Stimulated activated CD8-positive, alpha-beta memory T cell treated with anti-CD3 and anti-CD28 coated beads, Interleukin-15, amount 100 ng/mL, for 1 hour (primary cell): Measurements from ENCODE around the gene KCTD21.

ENCODE experiments used
- DNase-seq: peaks from one replicate; pipeline ENCODE4 v3.0.0-alpha.2; 2020; ENCODE audit warnings: low read depth

Gene KCTD21

GRCh38 chr11:78218707-78219492 is 30.5 kb upstream of the KCTD21 start:
- DNase-seq, result no peak

GRCh38 chr11:78217650-78218541 is 29.5 kb upstream of the KCTD21 start:
- no peak for DNase-seq

- no peak for DNase-seq
Observed at GRCh38 chr11:78216571-78217287, 28.3 kb upstream of the KCTD21 start.

GRCh38 chr11:78216021-78216420 is 27.6 kb upstream of the KCTD21 start:
- DNase-seq, result no peak

DNA sequence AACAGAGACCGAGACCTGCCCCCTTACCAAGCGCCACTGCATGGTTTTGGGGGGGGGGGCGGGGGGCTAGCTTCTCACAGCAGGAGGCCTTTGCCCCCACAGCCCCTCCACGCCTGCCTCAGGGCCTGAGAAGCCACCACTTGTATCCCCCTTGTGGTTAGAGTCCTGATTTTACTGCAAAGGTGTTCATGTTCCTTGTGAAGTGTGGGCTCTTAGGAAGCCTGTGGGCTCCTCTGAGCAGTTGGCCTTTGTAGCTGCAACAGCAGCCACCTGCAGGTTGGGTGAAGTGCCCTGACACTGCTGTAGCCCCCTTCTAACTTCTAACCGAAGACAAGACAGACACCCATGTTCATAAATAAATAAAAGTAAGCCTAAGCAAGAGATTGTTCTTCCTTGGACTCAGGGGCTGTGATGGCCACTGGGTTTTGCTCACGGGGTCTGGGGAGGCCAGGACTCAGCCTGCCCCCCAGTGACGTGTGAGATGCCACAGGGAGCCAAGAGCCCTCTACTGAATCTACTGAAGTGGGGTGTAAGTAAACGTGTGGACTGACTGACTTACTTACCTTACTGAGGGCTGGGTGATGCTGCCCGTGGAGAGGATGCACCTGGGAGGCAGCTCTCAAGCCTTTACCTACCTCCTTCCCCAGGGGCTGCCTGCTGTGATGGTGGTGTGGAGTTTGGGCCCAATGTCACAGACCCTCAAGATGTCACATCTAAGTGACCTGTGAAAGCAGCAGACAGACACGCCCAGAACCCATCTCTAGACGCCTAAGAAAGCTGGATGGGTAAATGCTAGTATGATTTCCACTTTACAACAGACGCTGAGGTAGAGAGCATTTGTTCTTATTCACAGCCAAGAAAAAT is 26.1 kb upstream of the KCTD21 start:
- no peak for DNase-seq

GRCh38 chr11:78213526-78214330 is 25.3 kb upstream of the KCTD21 start:
- no peak for DNase-seq

GRCh38 chr11:78212586-78213371 is 24.4 kb upstream of the KCTD21 start:
- DNase-seq, result no peak

- no peak for DNase-seq
Observed at GRCh38 chr11:78211565-78211964, 23.1 kb upstream of the KCTD21 start.

DNA sequence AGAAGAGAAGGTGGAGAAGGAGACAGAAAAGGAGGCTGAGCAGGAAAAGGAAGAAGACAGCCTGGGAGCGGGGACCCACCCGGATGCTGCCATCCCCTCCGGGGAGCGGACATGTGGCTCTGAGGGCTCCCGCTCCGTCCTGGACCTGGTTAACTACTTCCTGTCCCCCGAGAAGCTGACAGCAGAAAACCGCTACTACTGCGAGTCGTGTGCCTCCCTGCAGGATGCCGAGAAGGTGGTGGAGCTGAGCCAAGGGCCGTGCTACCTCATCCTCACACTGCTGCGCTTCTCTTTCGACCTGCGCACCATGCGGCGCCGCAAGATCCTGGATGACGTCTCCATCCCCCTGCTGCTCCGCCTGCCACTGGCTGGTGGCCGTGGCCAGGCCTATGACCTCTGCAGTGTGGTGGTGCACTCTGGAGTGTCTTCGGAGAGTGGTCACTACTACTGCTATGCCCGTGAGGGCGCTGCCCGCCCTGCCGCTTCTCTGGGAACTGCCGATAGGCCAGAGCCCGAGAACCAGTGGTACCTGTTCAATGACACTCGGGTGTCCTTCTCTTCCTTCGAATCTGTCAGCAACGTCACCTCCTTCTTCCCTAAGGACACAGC is 21.7 kb upstream of the KCTD21 start:
- no peak for DNase-seq

DNA sequence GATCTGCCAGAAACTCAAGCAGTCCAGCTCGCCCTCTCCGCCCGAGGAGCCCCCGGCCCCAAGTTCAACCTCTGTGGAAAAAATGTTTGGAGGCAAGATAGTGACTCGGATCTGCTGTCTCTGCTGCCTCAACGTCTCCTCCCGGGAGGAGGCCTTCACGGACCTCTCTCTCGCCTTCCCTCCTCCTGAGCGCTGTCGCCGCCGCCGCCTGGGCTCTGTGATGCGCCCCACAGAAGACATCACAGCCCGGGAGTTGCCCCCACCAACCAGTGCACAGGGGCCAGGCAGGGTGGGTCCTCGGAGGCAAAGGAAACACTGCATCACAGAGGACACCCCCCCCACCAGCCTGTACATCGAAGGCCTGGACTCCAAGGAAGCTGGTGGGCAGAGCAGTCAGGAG is 21.1 kb upstream of the KCTD21 start:
- DNase-seq, result no peak

GRCh38 chr11:78208257-78209165 is 20.1 kb upstream of the KCTD21 start:
- no peak for DNase-seq

GRCh38 chr11:78207532-78208256 is 19.3 kb upstream of the KCTD21 start:
- no peak for DNase-seq

DNA sequence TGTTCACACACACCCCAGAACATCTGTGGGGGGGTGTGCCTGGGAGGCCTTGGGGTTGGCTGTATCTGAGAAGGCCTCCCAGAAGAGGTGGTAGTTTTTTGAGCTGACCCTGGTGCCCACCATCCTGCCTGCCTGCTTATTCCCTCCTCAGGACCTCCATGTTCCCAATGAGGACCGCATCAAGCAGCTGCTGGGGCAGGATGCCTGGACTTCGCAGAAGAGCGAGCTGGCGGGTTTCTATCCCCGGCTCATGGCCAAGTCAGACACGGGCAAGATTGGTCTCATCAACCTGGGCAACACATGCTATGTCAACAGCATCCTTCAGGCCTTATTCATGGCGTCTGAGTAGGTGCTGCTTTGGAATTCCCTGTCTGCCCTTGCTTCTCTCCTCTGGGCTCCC is 17.3 kb upstream of the KCTD21 start:
- no peak for DNase-seq

- no peak for DNase-seq
Observed at GRCh38 chr11:78205256-78205655, 16.8 kb upstream of the KCTD21 start.

DNA sequence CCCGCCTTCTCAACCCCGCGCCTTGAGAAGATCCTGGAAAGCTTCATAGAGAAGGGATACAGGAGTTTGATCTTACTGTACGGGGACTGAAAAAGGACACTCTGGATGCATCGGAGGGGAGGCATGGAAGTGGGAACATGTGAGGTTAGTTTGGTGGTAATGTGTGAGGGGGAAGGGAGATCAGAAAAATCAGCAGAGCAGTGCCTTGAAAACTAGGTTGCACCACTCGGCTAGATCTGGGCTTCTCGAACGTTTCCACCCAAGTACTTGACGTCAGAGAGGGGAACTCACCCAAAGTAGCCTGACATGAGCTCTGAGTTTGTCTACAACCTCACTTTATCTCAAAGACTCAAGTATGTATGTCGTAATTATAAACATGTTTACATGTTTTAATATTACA is 14.8 kb upstream of the KCTD21 start:
- no peak for DNase-seq

DNA sequence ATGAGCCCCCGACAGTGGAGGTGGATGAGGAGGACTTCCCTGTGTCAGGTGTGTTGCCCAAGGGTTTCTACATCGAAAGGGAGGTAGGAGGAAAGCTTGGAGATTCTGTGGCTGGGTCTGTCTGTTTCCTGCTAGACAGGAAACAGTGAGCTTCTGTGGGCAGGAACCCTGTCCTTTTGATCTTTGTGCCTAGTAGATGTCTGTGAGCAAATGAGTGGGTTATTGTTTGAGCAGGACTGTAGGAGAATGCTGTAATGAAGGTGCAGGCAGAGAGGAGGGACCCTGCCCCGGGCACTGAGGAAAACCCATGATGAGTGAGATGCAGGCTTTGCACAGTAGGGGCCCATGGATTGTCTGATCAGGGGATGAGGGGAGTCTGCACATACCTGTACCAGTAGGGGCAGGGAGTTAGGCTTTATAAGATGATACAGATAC is 14.3 kb upstream of the KCTD21 start:
- DNase-seq, result no peak

DNA sequence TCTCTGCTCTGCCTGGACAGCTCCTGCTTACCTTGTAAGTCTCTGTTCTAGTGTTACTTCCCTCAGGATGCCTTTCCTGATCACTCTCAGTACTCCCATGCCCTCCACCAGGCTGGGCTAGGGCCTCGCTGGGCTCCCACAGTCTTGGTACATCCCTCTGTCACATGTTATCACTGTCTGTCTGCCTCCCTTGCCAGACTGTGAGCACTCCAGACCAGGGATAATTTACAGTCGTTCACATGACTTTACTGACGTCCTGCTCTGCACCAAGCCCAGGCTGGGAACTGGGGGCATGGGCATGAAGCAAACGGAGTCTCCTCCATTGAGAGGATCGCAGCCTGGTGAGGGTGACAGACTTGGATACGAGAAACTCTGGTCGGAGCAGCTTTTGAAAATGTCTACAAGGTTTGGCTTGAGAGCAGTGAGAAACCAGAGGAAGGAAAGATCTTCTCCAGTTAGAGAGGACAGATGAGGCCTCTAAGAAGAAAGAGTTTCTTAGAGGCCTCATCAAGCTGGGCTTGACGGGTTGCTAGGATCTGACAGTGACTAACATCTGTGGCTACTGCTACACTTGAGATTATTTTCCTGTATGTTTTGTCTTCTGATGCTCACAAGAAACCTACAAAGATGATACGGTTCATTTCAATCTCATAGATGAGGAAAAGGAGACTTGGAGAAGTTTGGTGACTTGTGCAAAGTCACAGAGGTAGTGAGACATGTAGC is 12.8 kb upstream of the KCTD21 start:
- no peak for DNase-seq
